GM19397 (cell line): ENCODE data around the gene RPL41.
"Not testable (repeated sequence)": the region's sequence is repeated elsewhere in the genome, so short reads cannot be mapped to it uniquely, and the experiment has no call there.

Experiments used
- ATAC-seq: cut with Tn5 transposase; IDR thresholded peaks from one replicate; pipeline ENCODE4 v1.9.1; 2021; ENCODE audit warnings: mild to moderate bottlenecking, moderate library complexity; ENCODE audit not compliant: unreplicated experiment

Gene RPL41

GRCh38 chr12:56116267-56117081 is at the start of gene RPL41:
RPL41 (plus strand) TSS chr12:56116633.
- peak; percentile 39 for ATAC-seq

- ATAC-seq = no peak
Observed at GRCh38 chr12:56071648-56072047, 44.8 kb upstream of the RPL41 start.

- ATAC-seq = no peak
Observed at GRCh38 chr12:56074396-56074795, 42.0 kb upstream of the RPL41 start.

GRCh38 chr12:56077966-56078365 is 38.5 kb upstream of the RPL41 start:
- ATAC-seq = not testable (repeated sequence)

GRCh38 chr12:56078427-56078826 is 38.0 kb upstream of the RPL41 start:
- no peak for ATAC-seq

- ATAC-seq = no peak
Observed at GRCh38 chr12:56078931-56079722, 37.3 kb upstream of the RPL41 start.

- no peak for ATAC-seq
Observed at GRCh38 chr12:56079723-56080555, 36.5 kb upstream of the RPL41 start, which contains the start of gene ERBB3. ERBB3 (plus strand) TSS chr12:56080165; CDS start chr12:56080301, 136 bp downstream.

- ATAC-seq = no peak
Observed at GRCh38 chr12:56080556-56081138, 35.8 kb upstream of the RPL41 start.

GRCh38 chr12:56081393-56082347 is 34.8 kb upstream of the RPL41 start:
- ATAC-seq = no peak

- ATAC-seq = no peak
Observed at GRCh38 chr12:56082382-56082781, 34.1 kb upstream of the RPL41 start.

GRCh38 chr12:56082967-56083366 is 33.5 kb upstream of the RPL41 start:
- ATAC-seq = no peak

GRCh38 chr12:56084958-56085543 is 31.4 kb upstream of the RPL41 start:
- ATAC-seq = no peak

GRCh38 chr12:56086096-56086495 is 30.3 kb upstream of the RPL41 start:
- ATAC-seq = no peak

- no peak for ATAC-seq
Observed at GRCh38 chr12:56086608-56087007, 29.8 kb upstream of the RPL41 start.

GRCh38 chr12:56087220-56087619 is 29.2 kb upstream of the RPL41 start:
- no peak for ATAC-seq

GRCh38 chr12:56097738-56098137 is 18.7 kb upstream of the RPL41 start:
- no peak for ATAC-seq

- ATAC-seq = no peak
Observed at GRCh38 chr12:56098592-56098991, 17.8 kb upstream of the RPL41 start.

GRCh38 chr12:56099787-56100186 is 16.6 kb upstream of the RPL41 start:
- no peak for ATAC-seq

GRCh38 chr12:56101045-56101444 is 15.4 kb upstream of the RPL41 start:
- no peak for ATAC-seq
